Stimulated activated CD8-positive, alpha-beta memory T cell treated with anti-CD3 and anti-CD28 coated beads, Interleukin-15, amount 100 ng/mL, for 24 hours (primary cell): ENCODE results near the gene C4orf50.

Experiments
- DNase-seq: peaks from one replicate; pipeline ENCODE4 v3.0.0-alpha.2; 2020; ENCODE audit warnings: low read depth

Gene C4orf50

GRCh38 chr4:5919044-5919443 is 99.2 kb downstream of the C4orf50 start:
- DNase-seq, result no peak

GRCh38 chr4:5918331-5918985 is 99.8 kb downstream of the C4orf50 start:
- no peak for DNase-seq

GRCh38 chr4:5917672-5918071 is 100.6 kb downstream of the C4orf50 start:
- DNase-seq, result no peak

- no peak for DNase-seq
Observed at GRCh38 chr4:5916229-5916628, 102.0 kb downstream of the C4orf50 start.

GRCh38 chr4:5913454-5913853 is 104.8 kb downstream of the C4orf50 start:
- DNase-seq, result no peak

- DNase-seq, result no peak
Observed at GRCh38 chr4:5912614-5913019, 105.6 kb downstream of the C4orf50 start.

- DNase-seq, result no peak
Observed at GRCh38 chr4:5908876-5909427, 109.3 kb downstream of the C4orf50 start.

- DNase-seq, result no peak
Observed at GRCh38 chr4:5906191-5906590, 112.0 kb downstream of the C4orf50 start.

- DNase-seq, result no peak
Observed at GRCh38 chr4:5905714-5906113, 112.5 kb downstream of the C4orf50 start.

GRCh38 chr4:5900844-5901243 is 117.4 kb downstream of the C4orf50 start:
- no peak for DNase-seq

GRCh38 chr4:5899881-5900280 is 118.3 kb downstream of the C4orf50 start:
- no peak for DNase-seq

- DNase-seq, result no peak
Observed at GRCh38 chr4:5899396-5899795, 118.8 kb downstream of the C4orf50 start.

- DNase-seq, result no peak
Observed at GRCh38 chr4:5897674-5898073, 120.6 kb downstream of the C4orf50 start.

- no peak for DNase-seq
Observed at GRCh38 chr4:5895287-5895686, 122.9 kb downstream of the C4orf50 start.

- no peak for DNase-seq
Observed at GRCh38 chr4:5894266-5894665, 124.0 kb downstream of the C4orf50 start.

- no peak for DNase-seq
Observed at GRCh38 chr4:5893591-5893990, 124.6 kb downstream of the C4orf50 start.

GRCh38 chr4:5893004-5893580 is 125.1 kb downstream of the C4orf50 start, which contains the start of gene CRMP1:
Gene CRMP1, minus strand, starts transcription at chr4:5893086. Its CDS starts 117 bp downstream, at chr4:5892969.
- DNase-seq, result no peak

GRCh38 chr4:5892323-5893003 is 125.8 kb downstream of the C4orf50 start:
- DNase-seq, result no peak

- no peak for DNase-seq
Observed at GRCh38 chr4:5891563-5892322, 126.5 kb downstream of the C4orf50 start.

- no peak for DNase-seq
Observed at GRCh38 chr4:5890063-5890727, 128.0 kb downstream of the C4orf50 start.

GRCh38 chr4:5889002-5889696 is 129.1 kb downstream of the C4orf50 start:
- no peak for DNase-seq
